NCI-H2107 treated with DMSO at 0.1 percent for 48 hours (cell line): ENCODE measurements around the gene TNFSF9.
"Not testable (repeated sequence)": the region's sequence is repeated elsewhere in the genome, so short reads cannot be mapped to it uniquely, and the experiment has no call there.

Source experiments
- DNase-seq: peaks from one replicate; lab custom pipeline; 2025; ENCODE audit not compliant: unreplicated experiment; lab: John Stamatoyannopoulos, UW

The TNFSF9 gene

DNA sequence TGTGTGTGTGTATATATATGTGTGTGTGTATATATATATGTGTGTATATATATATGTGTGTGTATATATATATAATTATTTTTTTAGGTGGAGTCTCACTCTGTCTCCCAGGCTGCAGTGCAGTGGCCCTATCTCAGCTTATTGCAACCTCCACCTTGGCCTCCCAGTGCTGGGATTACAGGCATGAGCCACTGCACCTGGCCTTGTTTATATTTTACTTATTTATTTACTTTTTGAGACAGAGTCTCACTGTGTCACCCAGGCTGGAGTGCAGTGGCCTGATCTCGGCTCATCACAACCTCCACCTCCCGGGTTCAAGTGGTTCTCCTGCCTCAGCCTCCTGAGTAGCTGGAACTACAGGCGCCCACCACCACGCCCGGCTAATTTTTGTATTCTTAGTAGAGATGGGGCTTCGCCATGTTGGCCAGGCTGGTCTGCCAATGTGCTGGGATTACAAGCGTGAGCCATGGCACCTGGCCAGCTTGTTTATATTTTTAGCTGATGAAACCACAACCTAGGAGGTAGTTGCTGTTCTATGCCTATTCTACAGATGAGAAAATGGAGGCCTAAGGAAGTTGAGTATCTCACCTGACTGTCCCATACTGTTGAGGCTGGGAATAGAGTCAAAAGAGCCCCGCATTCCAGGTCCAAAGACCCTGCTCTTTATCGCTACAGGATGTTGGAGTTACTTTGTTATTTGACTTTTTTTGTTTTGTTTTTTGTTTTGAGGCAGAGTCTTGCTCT lies 22.6 kb upstream of the TNFSF9 start:
- DNase-seq: not testable (repeated sequence)

DNA sequence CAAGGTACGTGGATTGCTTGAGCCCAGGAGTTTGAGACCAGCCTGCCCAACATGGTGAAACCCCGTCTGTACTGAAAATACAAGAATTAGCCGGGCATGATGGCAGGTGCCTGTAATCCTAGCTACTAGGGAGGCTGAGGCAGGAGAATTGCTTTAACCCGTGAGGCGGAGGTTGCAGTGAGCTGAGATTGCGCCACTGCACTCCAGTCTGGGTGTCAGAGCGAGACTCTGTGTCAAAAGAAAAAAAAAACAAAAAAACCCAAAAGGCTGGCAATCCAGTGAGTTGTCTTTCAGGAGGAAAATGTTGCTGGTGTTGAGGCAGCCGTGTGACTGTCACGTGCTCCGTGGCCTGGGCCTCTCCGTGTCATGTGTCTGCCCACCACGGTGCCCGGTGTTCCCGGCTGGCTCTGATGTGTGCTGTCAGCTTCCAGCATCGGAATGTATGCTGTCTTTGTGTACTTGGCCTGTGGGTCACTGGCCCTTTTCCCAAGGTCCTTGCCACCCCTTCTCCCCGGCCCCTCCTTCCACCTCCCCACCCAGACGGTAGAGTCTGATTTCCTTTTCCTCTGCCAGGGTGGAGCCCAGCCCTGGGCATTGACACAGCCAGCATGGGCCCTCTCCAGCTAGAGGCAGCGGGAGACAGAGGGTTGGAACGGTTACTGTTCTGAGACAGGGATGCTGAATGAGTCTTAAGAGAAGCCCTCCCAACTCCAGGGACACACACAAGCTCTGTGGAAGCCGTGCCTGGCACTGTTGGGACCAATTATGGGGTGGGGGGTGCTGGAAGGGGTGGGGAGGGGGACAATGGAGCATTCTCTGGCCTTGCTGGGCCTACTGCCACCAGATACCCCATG lies 21.5 kb upstream of the TNFSF9 start:
- DNase-seq: no peak

DNA sequence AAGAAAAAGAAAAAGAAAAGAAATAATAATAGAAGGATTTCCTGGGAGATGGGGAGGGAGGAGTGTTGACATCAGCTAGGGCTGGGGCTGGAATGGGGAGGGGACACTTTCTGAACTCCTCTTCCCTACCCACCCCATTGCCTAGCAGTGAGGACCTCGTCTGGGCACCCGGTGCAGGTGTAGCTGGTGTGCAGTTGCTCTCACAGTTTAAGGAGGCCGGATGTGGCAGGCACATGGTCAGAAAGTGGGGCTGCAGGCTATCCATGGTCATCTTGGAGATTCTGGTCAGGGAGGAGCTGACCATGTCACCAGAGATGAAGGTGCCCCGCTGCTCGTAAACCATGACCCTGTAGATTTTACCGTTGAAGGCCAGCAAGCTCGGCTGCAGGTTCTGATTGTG lies 20.2 kb upstream of the TNFSF9 start:
- DNase-seq: no peak

DNA sequence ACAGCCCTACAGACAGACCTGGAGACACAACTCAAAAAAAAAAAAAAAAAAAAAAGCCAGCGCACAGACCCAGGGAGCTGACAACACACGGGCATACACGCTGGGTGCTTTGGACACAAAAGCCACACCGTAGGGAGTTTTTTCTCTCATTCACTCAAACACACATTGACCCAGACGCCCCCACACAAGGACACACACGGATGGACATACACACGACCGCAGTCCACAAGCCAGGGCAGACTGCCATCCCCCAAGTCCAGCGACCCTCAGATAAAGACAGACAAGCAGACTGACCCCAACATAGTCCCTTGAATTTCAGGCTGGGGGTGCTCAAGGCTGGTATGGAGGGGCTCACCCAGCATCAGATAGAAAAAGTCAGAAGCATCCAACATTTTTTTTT lies 16.7 kb upstream of the TNFSF9 start:
- DNase-seq: no peak

DNA sequence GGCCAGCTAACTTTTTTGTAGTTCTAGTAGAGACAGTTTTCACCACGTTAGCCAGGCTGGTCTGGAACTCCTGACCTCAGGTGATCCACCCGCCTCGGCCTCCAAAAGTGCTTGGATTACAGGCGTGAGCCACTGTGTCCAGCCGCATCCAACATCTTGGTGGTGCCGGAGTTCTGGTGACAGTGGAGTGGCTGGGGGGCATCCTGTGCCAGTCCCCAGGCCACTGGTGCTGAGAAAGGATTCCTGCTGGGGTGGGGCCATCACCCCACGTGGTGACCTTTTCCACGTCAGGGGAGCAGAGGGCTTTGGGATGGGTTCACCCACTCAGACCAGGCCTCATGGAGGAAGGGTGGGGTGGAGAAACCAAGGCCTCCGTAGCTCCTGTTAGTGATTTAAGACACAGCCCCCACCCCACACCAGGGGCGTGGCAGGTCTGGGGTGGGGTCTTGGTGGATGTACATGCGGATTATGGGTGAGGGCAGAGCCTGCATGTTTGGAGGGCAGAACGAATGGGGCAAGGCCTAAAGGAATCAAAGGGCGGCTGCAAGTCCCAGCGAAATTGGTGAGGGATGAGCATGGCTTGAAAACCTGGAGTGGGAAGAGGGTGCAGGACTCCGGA lies 15.8 kb upstream of the TNFSF9 start:
- DNase-seq: no peak

DNA sequence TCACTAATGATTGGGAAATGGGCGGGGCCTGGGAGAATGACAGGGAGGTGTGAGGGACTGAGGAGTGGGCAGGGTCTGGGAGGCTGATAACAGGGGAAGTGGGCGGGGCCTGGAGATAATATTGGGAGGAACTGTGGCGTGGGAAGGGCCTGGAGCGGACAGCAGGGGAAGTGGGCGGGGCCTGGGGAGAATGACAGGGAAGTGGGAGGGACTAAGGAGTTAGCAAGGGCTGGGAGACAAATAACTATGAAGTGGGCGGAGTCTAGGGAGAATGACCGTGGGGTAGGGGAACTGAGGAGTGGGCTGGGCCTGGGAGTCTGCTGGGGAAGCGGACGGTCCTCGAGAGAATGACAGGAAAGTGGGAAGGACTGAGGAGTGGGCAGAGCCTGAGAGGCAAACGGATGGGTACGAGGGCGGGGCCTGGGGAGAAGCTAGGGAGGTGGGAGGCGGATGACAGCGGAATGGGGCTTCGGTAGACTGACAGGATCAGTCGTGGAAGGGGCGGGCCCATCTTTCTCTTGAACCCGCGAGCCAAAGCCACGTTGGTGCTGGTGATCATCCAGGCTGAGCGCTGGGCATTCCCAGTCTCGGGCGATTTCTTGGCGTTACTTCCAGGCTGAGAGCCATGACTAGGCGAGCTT lies 14.7 kb upstream of the TNFSF9 start:
- DNase-seq: no peak

DNA sequence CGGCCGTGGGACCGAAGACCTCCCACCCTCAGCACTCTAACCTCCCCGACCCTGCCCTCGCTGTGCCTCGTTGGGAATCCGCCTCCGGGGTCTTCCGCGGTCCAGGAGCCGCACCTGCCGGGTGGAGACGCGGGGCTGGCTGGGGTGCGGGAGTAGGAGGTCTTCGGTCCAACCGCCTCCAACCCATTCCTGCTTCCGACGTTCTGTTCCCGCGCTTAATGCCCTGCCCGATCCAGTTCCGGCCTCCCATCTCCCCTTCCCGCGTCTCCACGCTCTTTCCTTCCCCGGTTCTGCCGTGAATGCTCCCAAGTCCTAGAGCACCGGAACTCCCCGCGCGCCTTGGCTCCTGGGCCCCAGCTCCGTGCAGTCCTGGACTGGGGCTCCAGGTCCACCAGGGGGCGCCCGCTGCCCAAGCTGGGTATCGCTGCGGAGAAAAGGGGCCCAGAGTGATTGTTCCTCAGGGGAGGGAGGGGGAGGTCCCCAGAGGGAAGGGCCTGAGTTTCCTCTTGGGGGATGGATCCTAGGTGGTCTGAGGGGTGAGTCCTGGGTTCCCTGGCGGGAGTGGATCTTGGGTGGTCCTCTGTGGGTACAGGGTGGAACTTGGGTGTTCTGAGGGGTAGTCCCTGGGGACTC lies 14.1 kb upstream of the TNFSF9 start:
- DNase-seq: no peak

DNA sequence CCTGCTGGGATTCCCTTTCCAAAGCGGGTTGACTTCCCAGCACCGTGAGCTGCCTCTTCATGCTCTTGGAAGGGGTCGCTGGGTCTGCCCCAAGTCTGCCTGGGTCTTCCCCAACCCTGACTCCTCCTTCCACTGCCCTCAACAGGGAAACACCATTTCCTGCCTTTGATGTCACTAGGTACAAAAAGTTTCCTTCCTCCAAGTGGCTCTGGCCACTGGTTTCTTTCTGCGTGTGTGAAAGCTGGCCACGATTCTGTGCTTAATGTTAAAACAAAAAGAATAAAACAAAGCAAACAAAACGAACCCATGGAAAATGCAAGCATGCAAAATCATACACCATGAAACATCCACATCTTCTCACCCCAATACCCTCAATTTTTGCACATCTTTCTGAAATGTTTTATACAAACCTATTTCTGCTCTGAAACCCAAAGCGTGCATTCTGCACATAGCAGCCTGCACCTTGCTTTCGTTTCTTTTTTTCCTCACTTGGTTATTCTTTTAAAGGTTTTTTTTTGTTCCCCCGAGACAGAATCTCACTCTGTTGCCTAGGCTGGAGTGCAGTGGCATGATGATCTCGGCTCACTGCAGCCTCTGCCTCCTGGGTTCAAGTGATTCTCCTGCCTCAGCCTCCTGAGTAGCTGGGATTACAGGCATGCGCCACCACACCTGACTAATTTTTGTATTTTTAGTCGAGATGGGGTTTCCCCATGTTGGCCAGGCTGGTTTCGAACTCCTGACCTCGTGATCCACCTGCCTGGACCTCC lies 12.5 kb upstream of the TNFSF9 start:
- no peak for DNase-seq

DNA sequence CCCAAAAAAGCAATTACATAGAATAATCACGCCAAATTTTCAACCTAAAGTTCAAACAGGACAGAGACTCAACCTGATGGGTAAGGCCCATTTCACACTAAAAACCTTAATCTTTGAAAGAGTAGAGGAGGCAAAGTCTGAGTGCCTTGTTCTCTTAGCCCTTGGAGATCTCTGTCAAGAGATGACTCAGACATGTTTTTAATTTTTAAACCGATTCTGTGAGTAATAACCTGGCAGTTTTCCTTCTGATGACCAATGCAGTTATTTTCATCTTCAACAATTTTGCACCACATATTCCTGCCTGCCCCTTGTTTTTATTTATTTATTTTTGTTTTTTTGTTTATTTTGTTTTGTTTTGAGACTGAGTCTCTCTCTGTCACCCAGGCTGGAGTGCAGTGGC lies 11.5 kb upstream of the TNFSF9 start:
- no peak for DNase-seq

DNA sequence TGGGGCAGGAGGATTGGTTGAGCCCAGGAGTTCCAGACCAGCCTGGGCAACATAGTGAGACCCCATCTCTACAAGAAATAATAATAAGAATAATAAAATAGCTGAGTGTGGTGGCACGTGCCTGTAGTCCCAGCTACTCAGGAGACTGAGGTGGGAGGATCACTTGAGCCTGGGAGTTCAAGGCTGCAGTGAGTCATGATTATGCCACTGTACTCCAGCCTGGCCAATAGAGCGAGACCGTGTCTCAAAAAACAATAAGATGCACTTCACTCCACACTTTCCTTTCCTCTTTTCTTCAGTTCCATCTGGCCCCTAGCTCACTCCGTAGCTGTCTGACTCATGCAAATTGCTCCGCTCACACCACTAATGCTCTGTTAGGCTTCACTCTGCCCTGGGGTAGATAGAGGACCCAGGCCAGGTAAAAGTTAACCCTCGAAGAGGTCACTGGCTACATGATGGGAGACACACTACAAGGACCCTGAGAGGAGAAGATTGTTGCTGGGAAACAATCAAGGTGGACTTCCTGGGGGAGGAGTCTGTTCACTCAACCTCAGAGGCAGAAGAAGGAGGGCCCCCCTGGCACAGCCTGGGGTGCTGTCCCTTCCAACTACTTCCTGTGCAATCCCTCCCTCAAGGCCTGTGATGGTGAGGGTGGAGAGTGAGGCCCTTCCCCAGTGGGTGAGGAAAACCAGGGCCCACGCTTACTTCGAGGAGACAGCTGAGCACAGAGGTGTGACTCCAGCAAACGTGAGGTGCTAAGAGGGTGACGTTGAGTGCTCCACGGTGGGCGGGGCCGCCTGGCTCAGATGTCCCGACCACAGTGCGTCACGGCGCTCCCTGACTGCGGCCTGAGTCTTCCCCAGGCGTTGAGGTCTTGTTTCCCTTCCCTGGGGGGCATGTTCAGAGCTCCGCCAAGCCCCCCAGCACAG lies 8.8 kb upstream of the TNFSF9 start:
- no peak for DNase-seq

DNA sequence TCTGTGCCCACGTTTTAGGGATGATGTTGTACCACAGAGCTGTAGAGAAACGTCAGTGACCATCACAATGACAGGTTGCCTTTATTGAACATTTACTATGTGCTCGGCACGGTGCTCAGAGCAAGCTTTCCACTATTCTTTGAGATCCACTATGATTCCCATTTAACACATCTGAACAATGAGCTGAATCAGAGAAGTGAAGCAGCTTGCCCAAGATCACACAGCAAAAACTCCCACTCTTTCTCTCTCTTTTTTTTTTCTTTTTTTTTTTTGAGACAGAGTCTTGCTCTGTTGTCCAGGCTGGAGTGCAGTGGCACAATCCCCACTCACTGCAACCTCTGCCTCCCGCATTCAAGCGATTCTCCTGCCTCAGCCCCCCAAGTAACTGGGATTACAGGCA lies 8.1 kb upstream of the TNFSF9 start:
- no peak for DNase-seq

DNA sequence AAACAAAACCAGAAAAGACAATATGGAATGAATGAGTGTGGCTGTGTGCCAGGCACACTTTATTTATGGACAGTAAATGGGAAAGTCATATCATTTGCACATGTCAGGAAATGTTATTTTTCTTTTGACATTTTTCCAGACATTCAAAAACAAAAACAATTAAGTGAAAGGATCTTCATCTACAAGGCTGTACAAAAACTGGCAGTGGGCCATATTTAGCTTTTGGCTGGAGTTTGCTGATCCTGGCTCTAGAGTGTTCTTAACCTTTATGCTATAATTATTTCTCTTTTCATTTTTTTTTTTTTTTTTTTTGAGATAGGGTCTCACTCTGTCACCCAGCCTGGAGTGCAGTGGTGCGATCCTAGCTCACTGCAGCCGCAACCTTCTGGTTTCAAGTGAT lies 6.5 kb upstream of the TNFSF9 start:
- no peak for DNase-seq

DNA sequence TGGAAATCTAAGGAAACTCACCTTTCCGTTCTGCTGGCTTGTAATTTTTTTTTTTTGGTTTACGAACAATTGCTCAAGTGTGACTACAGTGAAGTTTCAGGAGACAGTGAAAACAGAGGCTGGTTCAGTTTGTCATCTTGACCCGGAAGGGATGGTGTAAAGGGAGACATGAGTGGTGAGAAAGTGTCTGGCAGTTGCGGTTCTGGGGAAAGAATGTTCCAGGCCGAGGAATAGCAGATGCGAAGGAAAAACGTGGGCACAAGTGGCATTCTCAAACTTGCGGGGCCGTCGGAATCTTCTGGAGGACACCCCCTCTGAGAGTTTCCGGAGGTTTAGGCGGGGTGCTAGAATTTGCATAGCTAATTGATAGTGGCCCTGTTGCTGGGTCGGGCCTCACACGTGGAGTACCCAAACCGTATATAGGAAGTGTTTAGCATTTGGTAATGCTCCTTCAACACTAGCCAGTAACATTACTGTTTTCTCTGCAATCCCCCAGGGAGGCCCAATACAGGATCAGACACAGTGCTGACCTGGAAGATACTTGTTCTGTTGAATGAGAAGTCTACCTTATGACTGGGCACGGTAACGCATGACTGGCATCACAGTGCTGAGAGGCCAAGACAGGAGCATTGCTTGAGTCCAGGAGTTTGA lies 2.8 kb upstream of the TNFSF9 start:
- no peak for DNase-seq

DNA sequence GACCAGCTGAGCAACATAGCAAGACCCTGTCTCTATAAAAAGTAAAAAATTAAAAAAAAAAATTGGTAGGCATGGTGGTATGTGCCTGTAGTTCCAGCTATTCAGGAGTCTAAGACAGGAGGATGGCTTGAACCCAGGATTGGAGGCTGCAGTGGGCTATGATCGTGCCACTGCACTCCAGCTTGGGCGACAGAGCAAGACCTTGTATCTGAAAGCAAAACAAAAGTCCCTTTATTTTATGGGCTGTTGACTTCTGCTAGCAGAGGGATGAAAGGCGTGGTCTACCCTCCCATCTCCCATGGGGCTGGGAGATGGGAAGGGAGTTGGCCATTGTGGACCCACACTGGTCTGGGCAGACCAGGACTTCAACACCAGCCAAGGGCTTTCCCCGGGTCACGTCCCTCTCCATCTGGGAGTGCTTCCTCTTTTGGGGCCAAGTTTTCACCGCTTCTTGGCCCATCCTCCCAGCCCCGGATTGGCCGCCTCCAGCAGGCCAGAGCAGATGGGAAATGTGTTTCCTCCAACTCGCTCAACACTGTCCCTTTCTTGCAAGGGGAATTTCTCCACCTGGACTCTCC lies 2.2 kb upstream of the TNFSF9 start:
- DNase-seq: no peak

DNA sequence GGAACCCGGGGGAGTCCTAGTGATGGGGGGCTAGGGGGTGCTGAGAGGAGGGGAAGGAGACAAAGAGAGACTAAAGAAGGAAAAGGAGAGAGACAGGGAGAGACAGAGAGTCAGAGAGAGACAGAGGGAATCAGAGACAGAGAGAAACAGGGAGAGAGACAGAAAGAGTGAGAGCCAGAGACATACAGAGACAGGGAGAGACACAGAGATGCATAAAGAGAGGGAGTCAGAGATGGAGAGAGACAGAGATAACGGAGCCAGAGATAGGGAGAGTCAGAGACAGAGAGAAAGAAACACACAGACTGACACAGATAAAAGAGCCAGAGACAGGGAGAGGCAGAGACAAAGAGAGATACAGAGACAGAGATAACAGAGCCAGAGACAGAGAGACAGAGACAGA lies 1.5 kb upstream of the TNFSF9 start:
- no peak for DNase-seq

DNA sequence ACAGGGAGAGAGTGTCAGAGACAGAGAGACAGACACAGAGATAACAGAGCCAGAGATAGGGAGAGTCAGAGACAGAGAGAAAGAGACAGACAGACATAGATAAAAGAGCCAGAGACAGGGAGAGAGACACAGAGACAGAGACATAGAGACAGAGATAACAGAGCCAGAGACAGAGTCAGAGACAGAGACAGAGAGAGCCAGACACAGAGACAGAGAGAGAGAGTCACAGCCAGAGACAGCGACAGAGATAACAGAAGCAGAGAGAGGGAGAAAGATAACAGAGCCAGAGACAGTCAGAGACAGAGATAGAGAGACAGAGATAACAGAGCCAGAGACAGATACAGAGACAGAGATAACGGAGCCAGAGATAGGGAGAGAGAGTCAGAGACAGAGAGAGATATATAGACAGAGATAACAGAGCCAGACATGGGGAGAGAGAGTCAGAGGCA lies 865 bp upstream of the TNFSF9 start:
- DNase-seq: no peak

DNA sequence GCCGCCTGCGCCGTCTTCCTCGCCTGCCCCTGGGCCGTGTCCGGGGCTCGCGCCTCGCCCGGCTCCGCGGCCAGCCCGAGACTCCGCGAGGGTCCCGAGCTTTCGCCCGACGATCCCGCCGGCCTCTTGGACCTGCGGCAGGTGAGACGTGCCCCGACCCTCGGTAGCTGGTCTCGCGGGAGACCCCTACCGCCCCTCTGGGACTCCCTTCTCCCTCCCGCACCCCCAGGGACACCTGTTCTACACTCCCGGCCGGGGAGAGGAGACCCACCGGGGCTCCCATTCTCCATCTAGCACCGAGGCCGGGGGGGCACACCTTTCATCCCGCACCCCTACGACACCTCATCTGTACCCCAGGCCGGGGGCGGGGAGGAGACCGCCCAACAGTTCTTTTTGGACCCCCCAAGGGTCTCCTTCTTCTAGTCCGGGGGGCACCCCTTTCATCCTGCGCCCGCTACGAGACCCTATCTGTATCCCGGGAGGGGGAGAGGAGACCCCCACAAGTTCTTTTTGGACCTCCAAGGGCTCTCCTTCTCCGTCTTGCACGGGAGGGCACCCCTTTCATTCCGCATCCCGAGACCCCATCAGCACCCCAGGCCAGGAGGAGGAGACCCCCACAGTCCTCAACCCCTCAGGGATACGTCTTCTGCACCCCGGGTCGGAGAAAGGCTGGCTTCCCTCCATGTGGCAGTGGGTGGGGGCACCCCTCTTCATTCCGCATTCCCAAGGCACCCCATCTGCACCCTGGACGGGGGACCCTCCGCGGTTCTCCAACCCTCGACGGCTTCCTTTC lies 533 bp downstream of the TNFSF9 start:
- DNase-seq: no peak

DNA sequence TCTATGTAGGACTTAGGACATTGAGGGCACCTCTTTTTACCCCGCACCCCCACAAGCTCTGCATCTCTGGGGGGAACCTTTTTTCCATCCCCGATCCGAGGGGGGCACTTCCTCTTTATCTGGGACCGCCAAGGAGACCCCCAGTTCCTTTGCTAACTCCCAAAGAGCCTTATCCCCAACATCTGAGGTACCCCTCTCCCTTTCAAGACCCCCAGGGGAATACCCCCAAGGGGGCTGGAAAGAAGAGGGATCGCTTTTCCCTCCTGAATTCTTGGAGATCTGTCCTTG lies 1.1 kb downstream of the TNFSF9 start:
- no peak for DNase-seq
